RWPE2 (cell line): Measurements from ENCODE around the gene RNH1.

ENCODE experiments used
- ATAC-seq: fragments of 200-7000 bp; cut with Tn5 transposase; 3 replicates; pipeline ENCODE4 v1.9.1; 2021; ENCODE audit warnings: low read depth
- DNase-seq: peaks from one replicate; pipeline ENCODE4 v3.0.0-alpha.2; 2020; ENCODE audit warnings: low spot score
- H3K27ac ChIP-seq: fragments of 450-650 bp; 2 replicates; pipeline ENCODE4 v1.5.1; 2017; ENCODE audit warnings: mild to moderate bottlenecking; ENCODE audit not compliant: poor library complexity, severe bottlenecking
- H3K27me3 ChIP-seq: fragments of 250-450 bp; sonication (Bioruptor Pico); 2 replicates; pipeline ENCODE4 v1.5.1; 2021; ENCODE audit warnings: mild to moderate bottlenecking, moderate library complexity; ENCODE audit not compliant: insufficient read depth, poor library complexity, severe bottlenecking
- H3K36me3 ChIP-seq: fragments of 250-450 bp; sonication (Bioruptor Pico); 2 replicates; pipeline ENCODE4 v1.5.1; 2020; ENCODE audit warnings: low read depth, mild to moderate bottlenecking, moderate library complexity
- H3K4me1 ChIP-seq: fragments of 250-450 bp; sonication (Bioruptor Pico); 2 replicates; pipeline ENCODE4 v1.5.1; 2021; ENCODE audit warnings: mild to moderate bottlenecking, moderate library complexity; ENCODE audit not compliant: insufficient read depth, poor library complexity, severe bottlenecking
- H3K4me3 ChIP-seq: fragments of 250-450 bp; sonication (Bioruptor Pico); 2 replicates; pipeline ENCODE4 v1.5.1; 2021; ENCODE audit warnings: mild to moderate bottlenecking, moderate library complexity; ENCODE audit not compliant: severe bottlenecking
- H3K9me3 ChIP-seq: fragments of 250-450 bp; sonication (Bioruptor Pico); 2 replicates; pipeline ENCODE4 v1.5.1; 2021; ENCODE audit warnings: mild to moderate bottlenecking, moderate library complexity; ENCODE audit not compliant: severe bottlenecking
- TF ChIP-seq, protein P1 (sequence below): fragments of 450-650 bp; IDR thresholded peaks from one replicate; pipeline ENCODE4 v1.5.1; 2017; ENCODE audit warnings: mild to moderate bottlenecking, moderate library complexity; ENCODE audit not compliant: poor library complexity, severe bottlenecking

Gene RNH1

DNA sequence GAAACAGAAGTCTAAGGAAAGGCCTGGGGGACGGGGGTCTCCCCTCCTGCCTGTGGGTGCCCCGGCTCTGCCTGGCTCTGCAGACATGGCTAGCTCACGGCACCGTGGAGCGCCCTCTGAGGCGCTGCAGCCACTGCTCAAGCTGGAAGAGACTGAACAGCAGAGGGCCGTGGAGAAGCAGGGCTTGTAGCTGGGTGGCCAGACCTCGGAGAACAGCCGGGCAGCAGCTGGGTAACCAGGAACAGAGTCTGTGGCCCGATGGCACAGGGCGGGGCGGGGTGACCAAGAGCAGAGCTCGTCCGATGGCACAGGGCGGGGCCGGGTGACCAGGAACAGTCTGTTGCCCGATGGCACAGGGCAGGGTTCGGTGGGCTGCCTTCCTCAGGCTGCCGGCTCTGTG, 18.1 kb downstream of the RNH1 start:
- H3K9me3 ChIP-seq, result no peaks in the 10 kb centered on the region
- H3K4me1 ChIP-seq, result no peaks in the 10 kb centered on the region
- H3K4me3 ChIP-seq, result no peak overlapping the region
- TF ChIP-seq, protein P1, sequence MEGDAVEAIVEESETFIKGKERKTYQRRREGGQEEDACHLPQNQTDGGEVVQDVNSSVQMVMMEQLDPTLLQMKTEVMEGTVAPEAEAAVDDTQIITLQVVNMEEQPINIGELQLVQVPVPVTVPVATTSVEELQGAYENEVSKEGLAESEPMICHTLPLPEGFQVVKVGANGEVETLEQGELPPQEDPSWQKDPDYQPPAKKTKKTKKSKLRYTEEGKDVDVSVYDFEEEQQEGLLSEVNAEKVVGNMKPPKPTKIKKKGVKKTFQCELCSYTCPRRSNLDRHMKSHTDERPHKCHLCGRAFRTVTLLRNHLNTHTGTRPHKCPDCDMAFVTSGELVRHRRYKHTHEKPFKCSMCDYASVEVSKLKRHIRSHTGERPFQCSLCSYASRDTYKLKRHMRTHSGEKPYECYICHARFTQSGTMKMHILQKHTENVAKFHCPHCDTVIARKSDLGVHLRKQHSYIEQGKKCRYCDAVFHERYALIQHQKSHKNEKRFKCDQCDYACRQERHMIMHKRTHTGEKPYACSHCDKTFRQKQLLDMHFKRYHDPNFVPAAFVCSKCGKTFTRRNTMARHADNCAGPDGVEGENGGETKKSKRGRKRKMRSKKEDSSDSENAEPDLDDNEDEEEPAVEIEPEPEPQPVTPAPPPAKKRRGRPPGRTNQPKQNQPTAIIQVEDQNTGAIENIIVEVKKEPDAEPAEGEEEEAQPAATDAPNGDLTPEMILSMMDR, result no peak
- peak; percentile 63 for DNase-seq
- no peak for ATAC-seq
- H3K27me3 ChIP-seq, result no peaks in the 10 kb centered on the region
- no peak overlapping the region for H3K27ac ChIP-seq
- peaks cover 14% of the 10 kb centered on the region for H3K36me3 ChIP-seq

DNA sequence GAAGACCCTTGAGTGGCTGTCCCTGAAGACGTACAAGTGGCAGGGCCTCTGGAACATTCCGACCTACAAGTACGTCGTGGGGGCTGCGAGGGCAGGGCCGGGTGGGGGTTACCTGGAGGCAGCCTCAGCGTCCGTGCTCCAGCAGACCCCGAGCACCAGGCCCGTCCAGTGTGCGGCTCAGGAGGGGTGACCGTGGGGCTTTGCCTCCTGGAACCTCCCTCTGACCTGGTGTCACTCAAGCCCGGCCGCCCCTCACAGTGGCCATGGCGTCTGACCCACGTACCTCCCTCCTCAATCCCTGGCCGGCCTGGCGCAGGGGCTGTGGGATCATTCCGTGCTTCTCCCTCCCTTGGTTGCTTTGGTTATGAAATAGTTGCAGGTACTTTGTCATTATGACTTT, 18.5 kb downstream of the RNH1 start:
- no peaks in the 10 kb centered on the region for H3K4me1 ChIP-seq
- TF ChIP-seq, protein P1, result no peak
- no peaks in the 10 kb centered on the region for H3K9me3 ChIP-seq
- H3K4me3 ChIP-seq, result no peak overlapping the region
- ATAC-seq (no peak), DNase-seq (peak; percentile 65)
- H3K36me3 ChIP-seq, result peaks cover 12% of the 10 kb centered on the region
- H3K27me3 ChIP-seq, result no peaks in the 10 kb centered on the region
- no peak overlapping the region for H3K27ac ChIP-seq

DNA sequence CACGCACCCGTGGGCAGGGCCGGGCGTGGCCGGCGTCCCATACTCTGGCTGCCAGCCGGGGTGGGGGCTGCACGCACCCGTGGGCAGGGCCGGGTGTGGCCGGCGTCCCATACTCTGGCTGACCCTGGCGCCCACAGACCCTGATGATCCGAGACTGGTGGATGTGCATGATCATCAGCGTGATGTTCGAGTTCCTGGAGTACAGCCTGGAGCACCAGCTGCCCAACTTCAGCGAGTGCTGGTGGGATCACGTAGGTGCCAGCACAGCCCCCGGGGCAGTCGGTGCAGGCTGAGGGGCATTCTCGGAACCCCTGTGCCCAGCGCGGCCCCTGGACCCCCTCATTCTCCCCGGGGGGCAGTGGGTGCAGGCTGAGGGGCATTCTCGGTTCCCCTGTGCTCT, 19.0 kb downstream of the RNH1 start:
- Histone ChIP-seq H3K4me3 (no peak overlapping the region), H3K9me3 (no peaks in the 10 kb centered on the region), H3K4me1 (no peaks in the 10 kb centered on the region), H3K27ac (no peak overlapping the region), H3K36me3 (peaks cover 9% of the 10 kb centered on the region), H3K27me3 (no peaks in the 10 kb centered on the region)
- DNase-seq (no peak), ATAC-seq (no peak)
- TF ChIP-seq, protein P1, result no peak

DNA sequence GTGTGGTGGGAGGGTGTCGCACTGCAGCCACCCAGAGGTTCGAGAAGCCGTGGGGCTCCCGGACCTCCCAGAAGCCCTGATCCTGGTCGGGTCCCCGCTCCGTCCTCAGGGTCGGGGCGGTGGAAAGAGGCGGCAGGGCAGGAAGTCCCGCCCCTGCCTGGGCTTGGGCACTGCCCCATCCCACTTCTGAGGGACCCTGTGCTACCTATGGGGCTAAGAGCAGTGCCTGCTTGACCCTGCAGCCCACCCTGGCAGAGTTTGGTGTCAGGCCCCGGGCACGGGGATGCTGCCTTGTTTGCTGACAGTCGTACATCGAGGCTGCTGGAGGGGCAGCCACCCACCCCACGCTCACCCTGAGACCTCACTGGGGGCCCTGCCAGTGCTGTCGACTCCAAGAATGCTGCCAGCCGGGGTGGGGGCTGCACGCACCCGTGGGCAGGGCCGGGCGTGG, 19.4 kb downstream of the RNH1 start:
- no peaks in the 10 kb centered on the region for H3K4me1 ChIP-seq
- H3K9me3 ChIP-seq, result no peaks in the 10 kb centered on the region
- DNase-seq (peak; percentile 63), ATAC-seq (no peak)
- no peaks in the 10 kb centered on the region for H3K27me3 ChIP-seq
- TF ChIP-seq, protein P1, result no peak
- H3K36me3 ChIP-seq, result peaks cover 7% of the 10 kb centered on the region; the same call in 1 of the 2 replicates
- H3K4me3 ChIP-seq, result no peak overlapping the region
- no peak overlapping the region for H3K27ac ChIP-seq

DNA sequence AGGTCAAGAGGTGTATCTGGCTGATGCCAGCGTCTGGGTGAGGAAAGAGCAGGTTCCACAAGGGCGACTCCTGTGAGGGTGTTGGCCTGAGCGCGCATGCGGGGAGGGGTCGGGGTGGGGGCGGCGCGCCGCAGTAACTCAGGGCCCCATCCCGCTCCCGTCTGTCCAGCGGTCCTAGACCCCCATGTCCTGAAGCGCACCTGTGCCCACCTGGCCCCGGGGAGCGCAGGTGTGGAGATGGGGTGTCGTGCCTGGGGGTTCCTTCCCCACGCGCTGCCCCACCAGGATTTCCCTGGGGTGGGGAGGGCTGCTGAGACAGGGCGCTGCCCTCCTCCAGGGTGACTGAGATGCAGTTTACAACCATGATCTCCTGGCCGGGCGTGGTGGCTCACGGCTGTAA, 20.9 kb downstream of the RNH1 start:
- no peak overlapping the region for H3K4me3 ChIP-seq
- DNase-seq (peak; percentile 47), ATAC-seq (no peak)
- TF ChIP-seq, protein P1, result no peak
- H3K4me1 ChIP-seq, result no peaks in the 10 kb centered on the region
- H3K9me3 ChIP-seq, result no peaks in the 10 kb centered on the region
- H3K27me3 ChIP-seq, result no peaks in the 10 kb centered on the region
- peaks cover 7% of the 10 kb centered on the region; the same call in 1 of the 2 replicates for H3K36me3 ChIP-seq
- H3K27ac ChIP-seq, result no peak overlapping the region
